Loucy (cell line): ENCODE data around the gene PRKD2.

Source experiments
- H2AFZ ChIP-seq: fragments of 200-600 bp; sonication (generic); 2 replicates; pipeline ENCODE4 v1.6.0; 2016; ENCODE audit warnings: antibody characterized with exemption, mild to moderate bottlenecking, low read length, moderate library complexity
- H3F3A ChIP-seq: fragments of 200-600 bp; 2 replicates; pipeline ENCODE4 v1.6.0; 2016; ENCODE audit warnings: antibody characterized with exemption, low read depth, mild to moderate bottlenecking
- H3K27me3 ChIP-seq: fragments of 200-600 bp; sonication (generic); 2 replicates; pipeline ENCODE4 v1.6.1; 2014; ENCODE audit warnings: low read length, mild to moderate bottlenecking; ENCODE audit not compliant: insufficient read depth, poor library complexity, severe bottlenecking
- H3K36me3 ChIP-seq: fragments of 200-600 bp; sonication (generic); 2 replicates; pipeline ENCODE4 v1.6.1; 2016; ENCODE audit warnings: low read length; ENCODE audit not compliant: insufficient read depth
- H3K4me1 ChIP-seq: fragments of 200-600 bp; sonication (generic); 2 replicates; pipeline ENCODE4 v1.5.1; 2014; ENCODE audit warnings: low read length, mild to moderate bottlenecking; ENCODE audit not compliant: insufficient read depth, poor library complexity, severe bottlenecking
- H3K4me2 ChIP-seq: fragments of 200-600 bp; sonication (generic); 2 replicates; pipeline ENCODE4 v1.6.0; 2014; ENCODE audit warnings: antibody characterized with exemption, low read length, low read depth, mild to moderate bottlenecking; ENCODE audit not compliant: poor library complexity, severe bottlenecking
- H3K4me3 ChIP-seq: fragments of 200-600 bp; sonication (generic); 2 replicates; pipeline ENCODE4 v1.5.1; 2014; ENCODE audit warnings: low read length, mild to moderate bottlenecking, mixed read lengths; ENCODE audit not compliant: poor library complexity, severe bottlenecking
- H3K79me2 ChIP-seq: fragments of 200-600 bp; sonication (generic); 2 replicates; pipeline ENCODE4 v1.6.1; 2014; ENCODE audit warnings: low read length; ENCODE audit not compliant: insufficient read depth
- H3K9ac ChIP-seq: fragments of 200-600 bp; sonication (generic); 2 replicates; pipeline ENCODE4 v1.6.0; 2014; ENCODE audit warnings: mild to moderate bottlenecking, low read depth, low read length, moderate library complexity; ENCODE audit not compliant: poor library complexity, severe bottlenecking
- H3K9me2 ChIP-seq: fragments of 200-600 bp; sonication (generic); replicated peaks from 2 replicates; pipeline ENCODE4 v1.6.1; 2016; ENCODE audit warnings: low read depth, low read length, mixed read lengths
- H3K9me3 ChIP-seq: fragments of 200-600 bp; sonication (generic); 2 replicates; pipeline ENCODE4 v1.6.1; 2014; ENCODE audit warnings: mild to moderate bottlenecking, antibody characterized with exemption, low read length, low read depth; ENCODE audit not compliant: insufficient read depth
- H4K20me1 ChIP-seq: fragments of 200-600 bp; sonication (generic); 2 replicates; pipeline ENCODE4 v1.6.0; 2014; ENCODE audit warnings: antibody characterized with exemption, low read length, mild to moderate bottlenecking; ENCODE audit not compliant: insufficient read depth, poor library complexity, severe bottlenecking
- CTCF ChIP-seq: fragments of 200-600 bp; sonication (generic); conservative IDR thresholded peaks from 2 replicates; pipeline ENCODE4 v1.5.1; 2014; ENCODE audit warnings: mild to moderate bottlenecking, antibody characterized with exemption, low read length
- EZH2phosphoT487 ChIP-seq: fragments of 200-600 bp; IDR thresholded peaks from 2 replicates; pipeline ENCODE4 v1.6.1; 2018; ENCODE audit warnings: antibody characterized with exemption, mild to moderate bottlenecking, moderate library complexity, borderline replicate concordance

Gene PRKD2

GRCh38 chr19:46736531-46737297, 19.8 kb upstream of the PRKD2 start:
- Histone ChIP-seq H2AFZ (no peak overlapping the region), H3K9ac (no peak overlapping the region), H3F3A (no peaks in the 10 kb centered on the region), H3K79me2 (peaks cover 62% of the 10 kb centered on the region), H3K36me3 (peaks cover 72% of the 10 kb centered on the region; the same call in 1 of the 2 replicates), H3K4me2 (no peak overlapping the region), H3K4me3 (no peak overlapping the region), H3K9me2 (no peaks in the 10 kb centered on the region), H3K4me1 (peaks cover 12% of the 10 kb centered on the region), H3K27me3 (no peaks in the 10 kb centered on the region), H3K9me3 (no peaks in the 10 kb centered on the region), H4K20me1 (peaks cover 46% of the 10 kb centered on the region)
- TF ChIP-seq EZH2phosphoT487 = no peak
- no peak for TF ChIP-seq CTCF

- no peaks in the 10 kb centered on the region for H3K27me3 ChIP-seq
- no peaks in the 10 kb centered on the region for H3K4me1 ChIP-seq
- peaks cover 25% of the 10 kb centered on the region for H4K20me1 ChIP-seq
- no peaks in the 10 kb centered on the region for H3F3A ChIP-seq
- no peak overlapping the region for H3K9ac ChIP-seq
- no peaks in the 10 kb centered on the region for H3K9me2 ChIP-seq
- peaks cover 33% of the 10 kb centered on the region for H3K79me2 ChIP-seq
- TF ChIP-seq CTCF = no peak
- TF ChIP-seq EZH2phosphoT487 = no peak
- no peaks in the 10 kb centered on the region for H3K9me3 ChIP-seq
- H3K36me3 ChIP-seq = peaks cover 86% of the 10 kb centered on the region; the same call in 1 of the 2 replicates
- H3K4me3 ChIP-seq = no peak overlapping the region
- no peak overlapping the region for H2AFZ ChIP-seq
- no peak overlapping the region for H3K4me2 ChIP-seq
Observed at GRCh38 chr19:46733690-46734292, 16.9 kb upstream of the PRKD2 start.

- peaks cover 31% of the 10 kb centered on the region for H3K79me2 ChIP-seq
Observed at GRCh38 chr19:46732966-46733689, 16.2 kb upstream of the PRKD2 start.

More at GRCh38 chr19:46732966-46733689, 16.2 kb upstream of the PRKD2 start:
- Histone ChIP-seq H3F3A (no peaks in the 10 kb centered on the region), H4K20me1 (peaks cover 24% of the 10 kb centered on the region), H2AFZ (no peak overlapping the region), H3K36me3 (peaks cover 85% of the 10 kb centered on the region; the same call in 1 of the 2 replicates), H3K9ac (no peak overlapping the region), H3K4me3 (no peak overlapping the region), H3K27me3 (no peaks in the 10 kb centered on the region), H3K4me1 (no peaks in the 10 kb centered on the region), H3K4me2 (no peak overlapping the region), H3K9me2 (no peaks in the 10 kb centered on the region), H3K9me3 (no peaks in the 10 kb centered on the region)
- TF ChIP-seq EZH2phosphoT487 (no peak), CTCF (no peak)
